RCC 7860 (cell line): Measurements from ENCODE around the gene RCAN3.
"Not testable (repeated sequence)": the region's sequence is repeated elsewhere in the genome, so short reads cannot be mapped to it uniquely, and the experiment has no call there.

Experiments used
- DNase-seq: peaks from one replicate; pipeline ENCODE4 v3.0.0-alpha.2; 2015; ENCODE audit warnings: low spot score
- FAIRE-seq: peaks from 2 replicates; lab custom pipeline; 2012; peaks lifted over from hg19 to GRCh38; lab: Jason Lieb, UNC

RCAN3 gene

GRCh38 chr1:24548070-24548469 is 45.4 kb downstream of the RCAN3 start:
- no peak for FAIRE-seq
- no peak for DNase-seq

GRCh38 chr1:24549210-24549609 is 46.6 kb downstream of the RCAN3 start:
- not testable (repeated sequence) for FAIRE-seq, DNase-seq

- no peak for DNase-seq
These were observed 48.8 kb downstream of the RCAN3 start for GRCh38 chr1:24551290-24551959.

GRCh38 chr1:24551960-24552571 is 49.4 kb downstream of the RCAN3 start:
- DNase-seq (no peak), FAIRE-seq (no peak)

More at GRCh38 chr1:24551290-24551959, 48.8 kb downstream of the RCAN3 start:
- FAIRE-seq, result no peak

- DNase-seq, result no peak
- no peak for FAIRE-seq
These were observed 51.3 kb downstream of the RCAN3 start for GRCh38 chr1:24553931-24554330.

GRCh38 chr1:24554714-24555113 is 52.1 kb downstream of the RCAN3 start:
- DNase-seq (no peak), FAIRE-seq (no peak)

GRCh38 chr1:24555591-24556413 is 53.2 kb downstream of the RCAN3 start, which contains the start of gene NCMAP:
TSS of gene NCMAP (plus strand) at chr1:24556087. CDS start at chr1:24595431, 39,344 bp downstream.
- no peak for FAIRE-seq
- no peak for DNase-seq

GRCh38 chr1:24556414-24556795 is 53.8 kb downstream of the RCAN3 start:
- DNase-seq (no peak), FAIRE-seq (no peak)

- FAIRE-seq, result no peak
- DNase-seq, result no peak
These were observed 54.6 kb downstream of the RCAN3 start for GRCh38 chr1:24557220-24557619.

GRCh38 chr1:24557711-24558131 is 55.1 kb downstream of the RCAN3 start:
- FAIRE-seq (no peak), DNase-seq (no peak)

GRCh38 chr1:24558455-24558854 is 55.8 kb downstream of the RCAN3 start:
- FAIRE-seq (no peak), DNase-seq (no peak)

- FAIRE-seq (peak; percentile 80), DNase-seq (peak; percentile 71)
These were observed 56.5 kb downstream of the RCAN3 start for GRCh38 chr1:24558902-24559791.

- DNase-seq (no peak), FAIRE-seq (no peak)
These were observed 57.7 kb downstream of the RCAN3 start for GRCh38 chr1:24560361-24560760.

- FAIRE-seq (no peak), DNase-seq (peak; percentile 56)
These were observed 60.0 kb downstream of the RCAN3 start for GRCh38 chr1:24562625-24563024.

- DNase-seq (no peak), FAIRE-seq (no peak)
These were observed 62.1 kb downstream of the RCAN3 start for GRCh38 chr1:24564695-24565094.

GRCh38 chr1:24566236-24566867 is 63.7 kb downstream of the RCAN3 start:
- no peak for FAIRE-seq
- no peak for DNase-seq

GRCh38 chr1:24567792-24568388 is 65.3 kb downstream of the RCAN3 start:
- DNase-seq, result no peak
- no peak for FAIRE-seq

- FAIRE-seq, result no peak
- DNase-seq, result no peak
These were observed 65.8 kb downstream of the RCAN3 start for GRCh38 chr1:24568475-24568874.

GRCh38 chr1:24570265-24571125 is 67.9 kb downstream of the RCAN3 start:
- FAIRE-seq (no peak), DNase-seq (no peak)
